ENCODE data around the gene GEMIN5. TPM values are rescaled to one million over a fixed set of nuclear protein-coding genes. Genes with fewer than 3 reads are reported as not detected.
A peak's percentile ranks its signal among the peaks of the same experiment; 100 is the strongest.

GEMIN5 gene
- total and polyA plus RNA-seq, 2 of the 13 experiments (the other 11 are each of a cell fraction or from before 2014, with no cell fraction given), result 6.6 to 28.6 TPM

DNA sequence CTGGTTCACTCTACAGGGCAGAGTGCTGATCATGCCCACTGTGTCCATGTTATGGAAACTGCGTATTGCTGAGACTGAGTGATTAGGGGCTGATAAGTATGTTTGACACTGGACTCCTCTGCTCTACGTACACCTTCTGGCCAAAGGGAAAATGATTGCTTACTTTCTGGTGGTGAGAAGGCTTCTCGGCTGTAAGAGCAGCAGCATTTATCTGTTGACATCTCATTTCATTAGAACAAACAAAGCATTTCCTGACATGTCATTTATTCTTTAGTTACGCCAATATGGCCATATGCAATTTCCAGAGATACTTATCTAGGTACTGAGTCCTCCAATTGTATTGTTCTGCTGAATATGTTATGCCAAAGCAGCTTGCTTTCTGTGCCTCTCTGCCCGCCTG is 93.2 kb downstream of the GEMIN5 start (continued):
- TF ChIP-seq ZNF646 (CRISPR knock-in tag; IDR thresholded peaks at IDR 0.05), result no peak
- TF ChIP-seq MLLT10 (CRISPR knock-in tag; IDR thresholded peaks at IDR 0.05), result no peak
- TF ChIP-seq FOXP4 (CRISPR knock-in tag; IDR thresholded peaks at IDR 0.05), result peak; percentile 89
- TF ChIP-seq, protein P1, sequence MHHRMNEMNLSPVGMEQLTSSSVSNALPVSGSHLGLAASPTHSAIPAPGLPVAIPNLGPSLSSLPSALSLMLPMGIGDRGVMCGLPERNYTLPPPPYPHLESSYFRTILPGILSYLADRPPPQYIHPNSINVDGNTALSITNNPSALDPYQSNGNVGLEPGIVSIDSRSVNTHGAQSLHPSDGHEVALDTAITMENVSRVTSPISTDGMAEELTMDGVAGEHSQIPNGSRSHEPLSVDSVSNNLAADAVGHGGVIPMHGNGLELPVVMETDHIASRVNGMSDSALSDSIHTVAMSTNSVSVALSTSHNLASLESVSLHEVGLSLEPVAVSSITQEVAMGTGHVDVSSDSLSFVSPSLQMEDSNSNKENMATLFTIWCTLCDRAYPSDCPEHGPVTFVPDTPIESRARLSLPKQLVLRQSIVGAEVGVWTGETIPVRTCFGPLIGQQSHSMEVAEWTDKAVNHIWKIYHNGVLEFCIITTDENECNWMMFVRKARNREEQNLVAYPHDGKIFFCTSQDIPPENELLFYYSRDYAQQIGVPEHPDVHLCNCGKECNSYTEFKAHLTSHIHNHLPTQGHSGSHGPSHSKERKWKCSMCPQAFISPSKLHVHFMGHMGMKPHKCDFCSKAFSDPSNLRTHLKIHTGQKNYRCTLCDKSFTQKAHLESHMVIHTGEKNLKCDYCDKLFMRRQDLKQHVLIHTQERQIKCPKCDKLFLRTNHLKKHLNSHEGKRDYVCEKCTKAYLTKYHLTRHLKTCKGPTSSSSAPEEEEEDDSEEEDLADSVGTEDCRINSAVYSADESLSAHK (CRISPR knock-in tag; IDR thresholded peaks at IDR 0.05; ENCODE audit: borderline replicate concordance), result no peak
- no peak for TF ChIP-seq ZNF335 (CRISPR knock-in tag; IDR thresholded peaks at IDR 0.05)
- TF ChIP-seq, protein P2, sequence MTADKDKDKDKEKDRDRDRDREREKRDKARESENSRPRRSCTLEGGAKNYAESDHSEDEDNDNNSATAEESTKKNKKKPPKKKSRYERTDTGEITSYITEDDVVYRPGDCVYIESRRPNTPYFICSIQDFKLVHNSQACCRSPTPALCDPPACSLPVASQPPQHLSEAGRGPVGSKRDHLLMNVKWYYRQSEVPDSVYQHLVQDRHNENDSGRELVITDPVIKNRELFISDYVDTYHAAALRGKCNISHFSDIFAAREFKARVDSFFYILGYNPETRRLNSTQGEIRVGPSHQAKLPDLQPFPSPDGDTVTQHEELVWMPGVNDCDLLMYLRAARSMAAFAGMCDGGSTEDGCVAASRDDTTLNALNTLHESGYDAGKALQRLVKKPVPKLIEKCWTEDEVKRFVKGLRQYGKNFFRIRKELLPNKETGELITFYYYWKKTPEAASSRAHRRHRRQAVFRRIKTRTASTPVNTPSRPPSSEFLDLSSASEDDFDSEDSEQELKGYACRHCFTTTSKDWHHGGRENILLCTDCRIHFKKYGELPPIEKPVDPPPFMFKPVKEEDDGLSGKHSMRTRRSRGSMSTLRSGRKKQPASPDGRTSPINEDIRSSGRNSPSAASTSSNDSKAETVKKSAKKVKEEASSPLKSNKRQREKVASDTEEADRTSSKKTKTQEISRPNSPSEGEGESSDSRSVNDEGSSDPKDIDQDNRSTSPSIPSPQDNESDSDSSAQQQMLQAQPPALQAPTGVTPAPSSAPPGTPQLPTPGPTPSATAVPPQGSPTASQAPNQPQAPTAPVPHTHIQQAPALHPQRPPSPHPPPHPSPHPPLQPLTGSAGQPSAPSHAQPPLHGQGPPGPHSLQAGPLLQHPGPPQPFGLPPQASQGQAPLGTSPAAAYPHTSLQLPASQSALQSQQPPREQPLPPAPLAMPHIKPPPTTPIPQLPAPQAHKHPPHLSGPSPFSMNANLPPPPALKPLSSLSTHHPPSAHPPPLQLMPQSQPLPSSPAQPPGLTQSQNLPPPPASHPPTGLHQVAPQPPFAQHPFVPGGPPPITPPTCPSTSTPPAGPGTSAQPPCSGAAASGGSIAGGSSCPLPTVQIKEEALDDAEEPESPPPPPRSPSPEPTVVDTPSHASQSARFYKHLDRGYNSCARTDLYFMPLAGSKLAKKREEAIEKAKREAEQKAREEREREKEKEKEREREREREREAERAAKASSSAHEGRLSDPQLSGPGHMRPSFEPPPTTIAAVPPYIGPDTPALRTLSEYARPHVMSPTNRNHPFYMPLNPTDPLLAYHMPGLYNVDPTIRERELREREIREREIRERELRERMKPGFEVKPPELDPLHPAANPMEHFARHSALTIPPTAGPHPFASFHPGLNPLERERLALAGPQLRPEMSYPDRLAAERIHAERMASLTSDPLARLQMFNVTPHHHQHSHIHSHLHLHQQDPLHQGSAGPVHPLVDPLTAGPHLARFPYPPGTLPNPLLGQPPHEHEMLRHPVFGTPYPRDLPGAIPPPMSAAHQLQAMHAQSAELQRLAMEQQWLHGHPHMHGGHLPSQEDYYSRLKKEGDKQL (CRISPR knock-in tag; IDR thresholded peaks at IDR 0.05; ENCODE audit: low read depth), result 0 out of 2 replicates have a peak, but pooled peaks have one; percentile 47
- TF ChIP-seq ISL2 (CRISPR knock-in tag; IDR thresholded peaks at IDR 0.05), result peak; percentile 43; the same call in 1 of the 2 replicates
- TF ChIP-seq ZNF207 (IDR thresholded peaks at IDR 0.05; ENCODE audit: borderline replicate concordance), result no peak
- no peak for TF ChIP-seq SP140L (CRISPR knock-in tag; IDR thresholded peaks at IDR 0.05; ENCODE audit: borderline replicate concordance)
- no peak for TF ChIP-seq SRSF9 (IDR thresholded peaks at IDR 0.05; ENCODE audit: borderline replicate concordance, insufficient read depth, low read depth, low read length, poor library complexity, severe bottlenecking)
- no peak for TF ChIP-seq RBM39 (IDR thresholded peaks at IDR 0.05; ENCODE audit: low read depth, low read length, poor library complexity, severe bottlenecking)

All from HepG2 (cell line).